K562 (cell line): ENCODE results near the gene LLPH.

Experiments
- EP300 ChIP-seq: IDR thresholded peaks from 2 replicates; pipeline ENCODE4 v1.6.1; 2012; ENCODE audit warnings: low read length, improper control_type of control experiment
- ETV6 ChIP-seq, 3 experiments: fragments of 150-350 bp in 1 of 3; sonication (generic) in 1 of 3; formaldehyde crosslinking in 1 of 3; IDR thresholded peaks; 2 replicates each; pipeline versions ENCODE4 v1.6.1 to v1.8.0; 2014 to 2022; ENCODE audit warnings: borderline replicate concordance in 2 of 3, low read depth in 2 of 3, antibody characterized with exemption in 1 of 3, low read length in 1 of 3, mild to moderate bottlenecking in 1 of 3, missing genetic modification reagents in 1 of 3
- FOXK2 ChIP-seq, 2 experiments: fragments of 450-650 bp; IDR thresholded peaks in 1 of 2; conservative IDR thresholded peaks in 1 of 2; 2 replicates each; pipeline ENCODE4 v1.6.1; 2016; ENCODE audit warnings: low read depth in 2 of 2, mild to moderate bottlenecking in 1 of 2
- FOXP1 ChIP-seq: sonication (generic); formaldehyde crosslinking; IDR thresholded peaks from 2 replicates; pipeline ENCODE4 v1.8.0; 2022; ENCODE audit warnings: mild to moderate bottlenecking, missing genetic modification reagents
- HEY1 ChIP-seq: fragments of 250-450 bp; sonication (Bioruptor Pico); IDR thresholded peaks from 2 replicates; pipeline ENCODE4 v1.5.0; 2020; ENCODE audit warnings: mild to moderate bottlenecking, moderate library complexity, borderline replicate concordance
- HNRNPL ChIP-seq: fragments of 200-400 bp; formaldehyde crosslinking; IDR thresholded peaks from 2 replicates; pipeline ENCODE4 v1.6.1; 2017; ENCODE audit warnings: low read depth, mild to moderate bottlenecking, low read length
- POLR2A ChIP-seq: fragments of 450-650 bp; conservative IDR thresholded peaks from 2 replicates; pipeline ENCODE4 v1.6.1; 2016
- POLR2AphosphoS5 ChIP-seq: IDR thresholded peaks from 2 replicates; pipeline ENCODE4 v1.6.1; 2011; ENCODE audit warnings: mild to moderate bottlenecking, low read depth, low read length, moderate library complexity; ENCODE audit not compliant: control insufficient read depth, insufficient read depth
- USF2 ChIP-seq: sonication (generic); formaldehyde crosslinking; IDR thresholded peaks from 2 replicates; pipeline ENCODE4 v1.5.0; 2020; ENCODE audit warnings: missing genetic modification reagents
- TF ChIP-seq, protein P1 (sequence below), 3 experiments: IDR thresholded peaks in 2 of 3; conservative IDR thresholded peaks in 1 of 3; 2 replicates each; pipeline ENCODE4 v1.5.1; 2011 to 2012; ENCODE audit warnings: low read length in 3 of 3, mild to moderate bottlenecking in 3 of 3, control low read depth in 2 of 3, improper control_type of control experiment in 1 of 3, inconsistent platforms in 1 of 3, low read depth in 1 of 3, mixed read lengths in 1 of 3, moderate library complexity in 1 of 3; ENCODE audit not compliant: insufficient read depth in 2 of 3

DNA sequence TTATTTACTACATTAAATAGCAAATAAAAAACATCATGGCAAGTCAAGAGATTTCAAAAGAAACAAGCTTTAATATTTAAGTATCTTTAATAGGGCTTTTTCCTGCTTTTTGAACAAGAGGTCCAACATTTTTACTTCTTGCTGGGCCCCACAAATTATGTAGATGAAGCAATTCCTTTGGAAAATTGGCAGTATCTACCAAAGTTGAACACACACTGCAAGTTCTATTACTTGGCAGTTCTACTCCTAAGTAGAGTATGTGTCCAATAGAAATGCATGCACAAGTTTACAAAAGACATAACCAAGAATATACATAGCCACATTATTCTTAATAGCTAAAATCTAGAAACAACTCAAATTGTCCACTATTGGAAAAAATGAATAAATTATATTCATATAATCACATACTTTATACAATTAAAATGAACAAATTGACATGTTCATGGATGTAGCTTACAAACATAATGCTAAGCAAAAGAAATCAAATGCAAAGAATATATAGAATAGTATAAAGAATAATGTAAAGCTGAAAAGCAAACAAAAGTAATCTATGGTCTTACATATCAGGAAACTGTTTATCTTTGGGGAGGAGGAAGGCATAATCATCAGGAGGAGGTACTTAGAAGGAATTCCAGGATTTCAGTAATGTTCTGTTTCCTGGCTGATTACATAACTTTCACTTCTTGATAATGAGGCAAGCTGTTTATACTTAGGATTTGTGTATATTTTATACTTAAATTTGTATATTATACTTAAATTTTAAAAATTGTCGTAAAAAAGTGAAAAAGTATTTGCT is 45.8 kb upstream of the LLPH start:
- TF ChIP-seq EP300: no peak
- no peak for TF ChIP-seq HEY1 (CRISPR knock-in tag)
- TF ChIP-seq ETV6 (IDR thresholded peaks at IDR 0.05; ENCODE audit: borderline replicate concordance in 1 of 2, low read depth in 2 of 2, low read length in 1 of 2): no peak
- no peak for TF ChIP-seq ETV6 (CRISPR knock-in tag; IDR thresholded peaks at IDR 0.05; ENCODE audit: borderline replicate concordance)
- TF ChIP-seq POLR2A: no peak
- no peak for TF ChIP-seq FOXP1
- TF ChIP-seq, protein P1, sequence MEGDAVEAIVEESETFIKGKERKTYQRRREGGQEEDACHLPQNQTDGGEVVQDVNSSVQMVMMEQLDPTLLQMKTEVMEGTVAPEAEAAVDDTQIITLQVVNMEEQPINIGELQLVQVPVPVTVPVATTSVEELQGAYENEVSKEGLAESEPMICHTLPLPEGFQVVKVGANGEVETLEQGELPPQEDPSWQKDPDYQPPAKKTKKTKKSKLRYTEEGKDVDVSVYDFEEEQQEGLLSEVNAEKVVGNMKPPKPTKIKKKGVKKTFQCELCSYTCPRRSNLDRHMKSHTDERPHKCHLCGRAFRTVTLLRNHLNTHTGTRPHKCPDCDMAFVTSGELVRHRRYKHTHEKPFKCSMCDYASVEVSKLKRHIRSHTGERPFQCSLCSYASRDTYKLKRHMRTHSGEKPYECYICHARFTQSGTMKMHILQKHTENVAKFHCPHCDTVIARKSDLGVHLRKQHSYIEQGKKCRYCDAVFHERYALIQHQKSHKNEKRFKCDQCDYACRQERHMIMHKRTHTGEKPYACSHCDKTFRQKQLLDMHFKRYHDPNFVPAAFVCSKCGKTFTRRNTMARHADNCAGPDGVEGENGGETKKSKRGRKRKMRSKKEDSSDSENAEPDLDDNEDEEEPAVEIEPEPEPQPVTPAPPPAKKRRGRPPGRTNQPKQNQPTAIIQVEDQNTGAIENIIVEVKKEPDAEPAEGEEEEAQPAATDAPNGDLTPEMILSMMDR (IDR thresholded peaks at IDR 0.05 in 2 of 3, conservative IDR thresholded peaks at IDR 0.05 in 1 of 3; ENCODE audit: insufficient read depth in 2 of 3, low read depth in 1 of 3, low read length in 3 of 3): no peak
- TF ChIP-seq POLR2AphosphoS5: no peak
- TF ChIP-seq USF2: no peak
- no peak for TF ChIP-seq FOXK2 (conservative IDR thresholded peaks at IDR 0.05 in 1 of 2, IDR thresholded peaks at IDR 0.05 in 1 of 2; ENCODE audit: low read depth in 2 of 2)
- no peak for TF ChIP-seq HNRNPL
